CD4-positive, alpha-beta T cell treated with Interleukin-4 for 4 hours (primary cell): ENCODE data around the gene GRHL3.

Experiments used
- DNase-seq: peaks from one replicate; pipeline ENCODE4 v3.0.0-alpha.2; 2020

The GRHL3 gene

GRCh38 chr1:24318615-24319311 lies 394 bp upstream of the GRHL3 start:
- no peak for DNase-seq

GRCh38 chr1:24319962-24320361 lies 805 bp downstream of the GRHL3 start:
- no peak for DNase-seq

GRCh38 chr1:24321126-24321525 lies 2.0 kb downstream of the GRHL3 start:
- no peak for DNase-seq

- DNase-seq: peak; percentile 53
These were observed 2.7 kb downstream of the GRHL3 start for GRCh38 chr1:24321697-24322469.

- no peak for DNase-seq
These were observed 3.5 kb downstream of the GRHL3 start for GRCh38 chr1:24322470-24323177.

GRCh38 chr1:24323281-24323680 lies 4.1 kb downstream of the GRHL3 start:
- DNase-seq: no peak

GRCh38 chr1:24324903-24325302 lies 5.7 kb downstream of the GRHL3 start:
- no peak for DNase-seq

- no peak for DNase-seq
These were observed 6.7 kb downstream of the GRHL3 start for GRCh38 chr1:24325587-24326449.

GRCh38 chr1:24327486-24327885 lies 8.3 kb downstream of the GRHL3 start:
- DNase-seq: no peak

GRCh38 chr1:24327891-24328290 lies 8.7 kb downstream of the GRHL3 start:
- DNase-seq: no peak

GRCh38 chr1:24329331-24329730 lies 10.2 kb downstream of the GRHL3 start:
- no peak for DNase-seq

- no peak for DNase-seq
These were observed 10.8 kb downstream of the GRHL3 start for GRCh38 chr1:24329797-24330543.

GRCh38 chr1:24331961-24332673 lies 13.0 kb downstream of the GRHL3 start:
- DNase-seq: no peak

- no peak for DNase-seq
These were observed 16.9 kb downstream of the GRHL3 start for GRCh38 chr1:24336075-24336474.

GRCh38 chr1:24337455-24337854 lies 18.3 kb downstream of the GRHL3 start:
- no peak for DNase-seq

GRCh38 chr1:24338447-24338846 lies 19.3 kb downstream of the GRHL3 start:
- DNase-seq: no peak

GRCh38 chr1:24339996-24340395 lies 20.8 kb downstream of the GRHL3 start:
- no peak for DNase-seq

- no peak for DNase-seq
These were observed 21.6 kb downstream of the GRHL3 start for GRCh38 chr1:24340770-24341169.

- DNase-seq: no peak
These were observed 22.1 kb downstream of the GRHL3 start for GRCh38 chr1:24341260-24341659.

GRCh38 chr1:24343412-24344089 lies 24.4 kb downstream of the GRHL3 start:
- no peak for DNase-seq
